Measurements from ENCODE around the gene GSC2.

Gene GSC2

DNA sequence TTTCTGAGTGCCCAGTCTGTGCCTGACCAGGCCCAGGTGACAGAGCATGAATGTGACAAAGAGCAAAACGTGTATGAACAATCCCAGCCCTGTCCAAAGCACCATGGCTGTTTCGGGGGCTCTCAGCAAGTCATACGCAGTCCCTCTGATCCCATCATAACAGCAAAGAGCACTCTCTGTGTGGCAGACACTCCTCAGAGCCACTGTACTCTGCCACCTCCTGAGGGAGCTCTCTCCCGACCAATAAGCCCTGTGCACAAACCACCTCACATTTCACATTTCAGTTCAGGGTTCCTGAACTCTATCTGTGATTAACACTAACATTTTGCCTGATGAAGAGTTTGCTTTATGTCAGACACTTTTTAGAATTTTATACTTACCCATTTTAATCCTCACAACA lies 34.5 kb downstream of the GSC2 start:
- peak in 1 of 2 donors; percentile 30 for DNase-seq

DNA sequence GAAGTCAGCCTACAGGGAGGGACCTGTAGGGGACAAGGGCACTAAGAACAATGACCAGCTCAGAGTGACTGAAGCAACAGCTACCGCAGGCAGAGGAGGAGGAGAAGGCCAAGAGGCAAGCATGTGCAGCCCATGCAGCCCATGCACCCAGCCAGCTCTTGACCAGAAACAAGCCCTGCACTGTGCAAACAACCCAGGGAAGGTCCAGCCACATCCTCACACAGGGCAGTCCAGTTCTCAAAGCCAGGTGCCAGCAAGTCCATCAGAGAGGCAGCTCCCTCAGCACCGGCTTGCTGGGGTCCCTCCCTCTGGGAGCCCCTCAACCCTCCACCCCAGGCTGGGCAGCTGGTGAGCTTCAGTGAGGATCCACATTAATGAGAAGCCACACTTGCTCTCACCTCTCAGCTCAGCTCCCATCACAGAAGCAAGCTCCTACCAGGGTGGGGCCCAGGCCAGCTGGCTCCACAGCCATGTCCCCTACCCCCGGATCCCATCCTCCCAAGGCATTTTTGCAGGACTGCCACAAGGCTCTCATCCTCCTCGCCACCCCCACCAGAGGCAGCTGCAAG lies 35.0 kb downstream of the GSC2 start:
- no peak for DNase-seq

DNA sequence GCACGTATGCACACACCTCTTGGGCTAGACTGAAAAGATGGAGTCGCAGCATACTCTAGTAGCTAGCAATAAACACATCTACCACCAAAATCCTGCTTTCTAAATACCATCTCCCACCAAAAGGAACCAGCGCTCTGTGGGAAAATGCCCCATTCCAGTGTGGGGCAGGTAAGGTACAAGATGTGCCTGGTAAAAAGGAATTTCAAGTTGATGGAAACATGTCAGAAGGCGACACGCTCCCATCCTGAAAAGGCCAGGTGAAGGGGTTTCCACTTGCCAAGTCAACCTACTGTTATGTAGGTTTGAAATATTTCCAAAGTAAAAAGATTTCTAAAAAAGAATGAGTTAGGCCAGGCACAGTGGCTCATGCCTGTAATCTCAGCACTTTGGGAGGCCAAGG lies 36.7 kb downstream of the GSC2 start:
- DNase-seq = no peak

DNA sequence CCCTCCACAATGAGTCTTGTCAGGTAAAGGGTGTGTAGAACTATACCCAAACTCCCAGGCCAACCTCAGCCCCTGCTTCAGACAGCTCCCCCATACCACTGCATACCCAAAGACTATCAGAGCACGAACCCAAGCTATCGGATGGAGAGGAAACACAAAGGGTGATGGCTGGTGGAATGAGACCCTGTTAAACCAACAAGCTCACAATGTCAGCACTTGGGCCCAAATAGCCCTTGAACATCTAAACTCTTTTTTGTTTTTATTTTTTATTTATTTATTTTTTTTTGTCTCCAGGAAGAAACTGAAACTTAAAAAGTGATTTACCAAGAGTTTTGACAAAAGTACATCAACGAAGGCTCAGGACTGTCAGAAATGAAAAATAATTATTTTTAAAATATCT lies 38.5 kb downstream of the GSC2 start:
- no peak for DNase-seq

DNA sequence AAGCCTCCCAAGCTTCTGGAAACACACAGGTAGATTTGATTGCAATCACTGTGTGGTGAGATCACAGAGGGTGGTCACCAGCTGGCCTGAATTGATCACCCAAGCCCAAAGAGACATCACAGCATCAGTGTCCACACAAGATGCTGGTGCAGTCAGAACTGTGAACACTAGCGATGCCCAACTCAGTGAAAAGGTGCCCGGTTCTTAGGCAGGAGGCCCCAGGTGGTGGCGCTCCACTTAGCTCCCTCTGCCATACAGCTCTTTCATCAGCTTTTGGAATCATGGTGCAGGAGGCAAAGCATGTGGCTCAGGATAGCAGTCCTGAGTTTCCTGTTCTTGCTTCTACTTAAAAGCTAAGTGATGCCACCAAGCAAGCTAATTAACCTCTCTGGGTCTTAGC lies 39.0 kb downstream of the GSC2 start:
- DNase-seq = no peak

DNA sequence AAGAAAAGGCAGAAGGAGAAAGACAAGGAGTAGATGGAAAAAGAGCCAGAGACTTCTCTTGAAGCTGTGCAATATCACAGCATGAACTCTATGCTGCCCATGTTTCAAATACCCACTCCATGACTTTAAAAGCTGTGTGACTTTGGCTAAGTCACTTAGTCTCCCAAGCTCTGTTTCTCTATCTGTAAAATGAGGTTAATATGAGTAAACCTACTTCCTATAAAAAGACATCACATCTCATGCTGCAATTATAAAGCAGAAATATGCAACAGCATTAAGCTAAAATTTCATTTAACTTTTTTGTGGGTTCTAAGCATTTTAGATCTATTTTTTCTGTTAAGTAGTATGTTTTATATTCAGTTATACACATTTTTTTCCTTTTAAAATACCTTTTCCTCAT lies 39.4 kb downstream of the GSC2 start:
- DNase-seq = no peak

DNA sequence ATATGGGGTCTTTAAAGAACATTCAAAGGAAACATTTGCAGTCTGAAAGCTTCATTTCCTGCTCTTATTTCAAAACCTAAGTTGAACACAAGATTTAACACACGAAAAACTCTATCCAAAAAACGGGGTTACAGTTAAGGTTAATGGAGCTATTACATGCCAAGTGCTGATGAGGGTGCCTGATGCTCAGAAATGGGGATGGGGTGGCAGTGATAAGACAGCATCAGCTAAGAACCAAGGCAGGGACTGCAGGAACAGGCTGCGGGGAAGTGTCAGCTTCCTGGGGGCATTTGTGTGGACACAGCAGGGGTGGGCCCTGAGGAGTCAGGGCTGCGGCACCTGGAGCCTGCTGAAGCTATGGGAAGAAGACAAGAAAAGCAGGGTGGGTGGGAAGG lies 40.0 kb downstream of the GSC2 start:
- DNase-seq = peak in 1 of 2 donors; percentile 12

DNA sequence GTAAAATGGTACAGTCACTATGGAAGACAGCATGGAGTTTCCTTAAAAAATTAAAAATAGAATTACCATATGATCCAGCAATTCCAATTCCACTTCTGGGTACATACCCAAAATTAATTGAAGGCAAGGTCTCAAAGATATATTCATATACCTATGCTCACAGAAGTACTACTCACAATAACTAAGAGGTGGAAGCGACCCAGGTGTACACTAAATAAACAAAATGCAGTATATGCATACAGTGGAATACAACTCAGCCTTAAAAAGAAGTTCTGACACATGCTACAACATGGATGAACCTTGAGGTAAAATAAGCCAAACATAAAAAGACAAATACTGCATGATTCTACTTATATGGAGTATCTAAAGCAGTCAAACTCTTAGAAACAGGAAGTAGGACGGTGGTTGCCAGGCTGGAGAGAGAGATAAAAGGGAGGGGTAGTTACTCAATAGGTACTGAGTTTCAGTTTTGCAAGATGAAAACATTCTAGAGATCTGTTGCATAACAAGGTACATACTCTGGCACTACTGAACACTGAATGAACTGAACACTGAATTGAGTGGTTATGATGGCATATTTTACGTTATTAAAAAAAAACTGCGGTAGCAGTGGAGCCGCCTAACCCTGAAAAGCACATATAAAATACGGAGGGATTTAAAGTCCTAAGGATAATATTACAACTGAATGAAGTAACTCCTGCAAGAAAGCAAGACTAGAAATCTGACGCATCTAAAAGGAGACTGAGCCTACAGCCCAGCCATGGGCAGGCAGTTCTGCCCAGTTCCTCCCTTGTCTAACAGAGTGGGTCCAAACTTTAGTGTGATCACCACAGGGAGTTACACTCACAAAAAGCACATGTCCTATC lies 40.7 kb downstream of the GSC2 start:
- DNase-seq = peak; percentile 71 to 80

DNA sequence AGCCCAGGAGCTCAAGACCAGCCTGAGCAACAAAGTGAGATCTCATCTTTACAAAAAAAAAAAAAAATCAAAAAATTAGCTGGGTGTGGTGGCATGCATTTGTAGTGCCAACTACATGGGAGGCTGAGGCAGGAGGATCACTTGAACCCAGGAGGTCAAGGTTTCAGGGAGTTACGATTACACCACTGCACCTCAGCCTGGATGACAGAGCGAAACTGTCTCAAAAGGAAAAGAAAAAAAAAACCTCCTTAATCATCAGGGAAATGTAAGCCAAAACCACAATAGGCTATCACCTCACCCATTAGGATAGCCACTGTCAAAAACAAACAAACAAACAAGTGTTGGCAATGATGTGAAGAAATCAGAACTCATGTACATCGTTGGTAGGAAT lies 41.3 kb downstream of the GSC2 start:
- DNase-seq = no peak

DNA sequence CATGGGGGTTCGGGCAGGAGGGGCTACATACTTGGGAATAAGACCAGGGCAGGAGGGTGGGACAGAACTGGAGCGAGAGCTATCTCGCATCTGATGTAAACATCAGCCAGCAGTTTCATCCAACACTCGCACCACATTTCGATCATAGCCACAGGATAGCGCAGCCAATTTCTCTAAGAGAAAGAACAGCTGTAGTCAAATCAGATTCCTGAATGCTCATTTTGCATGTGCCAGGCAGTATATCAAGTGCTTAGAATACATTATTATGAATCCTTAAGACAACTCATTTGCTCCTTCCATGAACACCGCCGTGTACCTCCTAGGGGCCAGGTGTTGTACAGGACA lies 42.4 kb downstream of the GSC2 start:
- no peak for DNase-seq

DNA sequence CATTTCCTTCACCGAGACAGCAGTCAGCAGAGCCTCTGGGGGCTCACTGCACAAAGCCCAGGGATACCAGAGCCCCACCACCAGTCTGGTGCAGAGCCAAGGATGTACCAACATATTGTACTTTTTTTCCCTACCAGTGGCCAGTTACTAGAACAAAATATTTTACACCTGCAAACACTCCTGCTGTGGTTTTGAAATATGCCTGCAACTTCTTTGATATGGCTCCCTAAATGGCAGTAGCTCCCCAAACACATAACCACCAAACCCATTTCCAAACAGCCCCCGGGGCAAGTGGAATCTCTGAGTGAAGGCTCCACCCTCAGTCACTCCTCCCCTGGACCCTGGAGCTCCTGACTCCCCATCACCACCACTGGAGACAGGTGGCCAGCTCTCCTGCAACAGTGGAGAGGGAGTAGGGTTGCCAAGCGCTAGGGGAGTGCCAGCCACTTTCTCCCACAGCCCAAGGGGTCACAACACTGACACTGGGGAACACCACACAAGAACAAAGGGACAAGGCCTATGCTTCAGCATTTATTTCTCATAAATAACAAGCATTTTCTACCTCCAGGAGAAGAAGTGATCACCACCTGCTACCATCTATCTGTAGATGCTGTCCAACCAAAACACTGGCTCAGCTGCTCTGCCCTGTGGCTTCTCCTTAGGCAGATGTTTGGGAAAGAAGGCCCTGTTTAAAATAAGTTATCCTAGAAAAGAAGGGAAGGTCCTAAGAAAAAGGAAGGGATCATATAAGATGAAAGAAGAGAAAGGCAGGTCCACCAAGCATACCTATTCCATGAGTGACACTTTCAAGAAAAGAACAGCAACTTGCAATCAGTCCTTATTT lies 43.0 kb downstream of the GSC2 start:
- no peak for DNase-seq

DNA sequence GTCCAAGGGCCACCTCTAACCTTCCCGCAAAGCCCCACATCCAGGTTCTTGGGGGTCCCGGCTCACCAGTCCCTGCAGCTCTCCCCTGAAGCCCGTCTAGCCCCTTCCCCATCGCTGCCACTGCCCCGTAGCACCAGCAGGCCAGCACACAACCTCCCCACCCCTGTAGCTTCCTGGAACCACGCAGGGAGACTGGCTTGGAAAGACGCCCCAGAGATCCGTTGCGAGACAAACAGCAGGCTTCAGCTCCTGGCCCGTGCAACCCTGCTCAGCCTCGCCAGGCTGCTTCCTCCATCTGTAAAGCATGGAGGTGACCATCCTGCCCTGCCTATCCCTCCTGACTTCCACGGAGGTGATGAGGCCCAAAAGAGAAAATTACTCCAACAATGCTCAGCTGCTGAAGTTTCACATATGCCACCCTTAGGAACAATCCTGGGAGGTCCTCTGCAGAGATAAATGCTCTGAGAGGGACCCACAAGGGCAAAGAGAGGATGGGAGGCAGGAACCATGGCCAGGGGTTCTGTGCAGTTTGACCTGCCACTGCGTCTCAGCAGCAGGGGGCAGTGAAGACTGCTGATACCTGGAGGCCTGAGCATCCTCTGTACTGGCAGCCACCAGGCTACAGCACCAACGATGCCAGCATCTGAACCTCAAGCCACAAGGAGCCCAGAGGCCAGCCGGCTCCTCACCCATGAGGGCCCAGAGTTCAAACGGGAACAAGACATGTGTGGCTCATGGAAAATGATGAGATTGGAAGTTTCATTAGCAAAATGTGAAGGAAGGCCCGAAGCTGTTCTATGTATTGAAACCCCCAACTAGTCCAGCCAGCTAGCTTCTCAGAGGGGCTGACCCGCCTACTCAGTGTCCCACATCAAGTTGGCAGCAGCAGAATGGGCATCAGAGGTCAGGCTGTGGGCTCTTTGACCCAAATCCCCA lies 44.0 kb downstream of the GSC2 start:
- DNase-seq = peak; percentile 60 to 71

DNA sequence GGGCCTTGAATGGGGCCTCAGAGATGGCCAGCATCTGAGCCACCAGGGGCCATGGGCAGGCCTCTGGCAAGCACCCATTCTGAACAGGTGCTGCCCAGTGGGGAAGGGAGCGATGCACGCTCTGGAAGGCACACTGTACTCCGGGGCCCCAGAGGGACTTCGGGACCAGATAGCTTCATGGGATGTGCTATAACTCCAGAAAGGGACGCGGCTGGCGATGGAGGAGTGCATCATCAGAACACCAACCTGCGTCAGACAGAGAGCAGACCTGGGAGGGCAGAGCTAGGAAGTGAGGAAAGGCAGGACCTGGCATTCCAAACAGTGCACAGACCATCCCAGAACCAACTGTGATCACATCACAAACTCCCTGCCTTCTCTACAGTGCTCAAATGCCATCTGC lies 44.6 kb downstream of the GSC2 start:
- DNase-seq = no peak

DNA sequence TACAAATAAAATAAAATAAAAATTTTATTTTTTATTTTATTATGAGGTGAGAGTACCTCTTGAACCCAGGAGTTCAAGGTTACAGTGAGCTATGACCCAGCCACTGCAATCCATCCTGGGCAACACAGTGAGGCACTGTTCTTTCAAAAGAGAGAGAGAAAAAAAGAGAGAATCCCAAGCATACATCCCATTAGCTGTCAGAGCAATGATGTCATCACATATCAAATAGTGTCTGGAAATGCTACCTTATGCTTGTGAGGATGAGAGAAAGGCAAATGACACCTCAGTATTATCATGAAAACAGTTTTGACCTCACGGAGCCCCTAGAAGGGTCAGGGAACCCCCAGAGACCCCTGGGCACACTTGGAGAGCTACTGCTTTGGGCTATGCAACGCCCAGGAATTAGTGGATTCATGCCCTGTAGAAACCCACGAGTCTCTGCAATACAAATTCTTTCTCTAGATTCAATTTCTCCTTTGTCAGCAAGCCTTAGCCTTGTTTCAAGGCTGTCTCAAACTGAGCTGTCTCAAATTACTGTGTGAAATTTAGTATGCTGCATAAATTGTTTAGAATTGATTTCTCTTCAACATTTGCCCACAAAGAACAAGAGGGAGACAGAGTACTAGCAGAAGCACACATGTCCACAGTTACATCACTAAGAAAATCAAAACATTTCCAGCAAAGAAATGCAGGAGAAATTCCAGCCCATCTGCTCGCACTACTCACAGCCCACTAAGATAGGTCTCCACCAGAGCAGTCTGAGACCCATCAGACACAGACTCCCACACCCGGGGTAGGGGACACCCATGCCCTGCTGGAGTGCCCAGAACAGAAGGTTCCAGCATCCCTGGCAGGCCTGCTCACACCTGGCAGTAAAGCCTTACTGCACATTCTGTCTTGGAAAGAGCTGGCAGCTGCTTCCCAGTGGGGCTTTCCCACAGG lies 45.9 kb downstream of the GSC2 start:
- DNase-seq = no peak

DNA sequence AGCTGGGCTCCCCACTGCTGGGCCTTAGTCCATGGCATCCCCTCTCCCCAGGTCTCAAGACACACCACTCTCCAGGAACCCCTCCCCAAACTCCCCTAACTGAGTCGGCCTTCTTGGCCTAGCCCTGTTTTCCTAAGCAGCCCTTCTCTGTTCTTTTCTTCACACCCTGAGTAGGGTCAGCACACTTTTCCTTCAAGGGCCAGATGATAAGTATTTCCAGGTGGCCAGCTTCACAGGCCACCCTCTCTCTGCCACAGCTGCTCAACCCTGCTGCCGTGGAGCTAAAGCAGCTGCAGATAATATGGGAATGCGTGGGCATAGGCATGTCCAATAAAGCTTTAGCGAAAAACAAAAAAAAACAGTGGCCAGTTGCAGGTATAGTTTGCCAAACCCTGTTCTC lies 51.9 kb downstream of the GSC2 start:
- DNase-seq = no peak

DNA sequence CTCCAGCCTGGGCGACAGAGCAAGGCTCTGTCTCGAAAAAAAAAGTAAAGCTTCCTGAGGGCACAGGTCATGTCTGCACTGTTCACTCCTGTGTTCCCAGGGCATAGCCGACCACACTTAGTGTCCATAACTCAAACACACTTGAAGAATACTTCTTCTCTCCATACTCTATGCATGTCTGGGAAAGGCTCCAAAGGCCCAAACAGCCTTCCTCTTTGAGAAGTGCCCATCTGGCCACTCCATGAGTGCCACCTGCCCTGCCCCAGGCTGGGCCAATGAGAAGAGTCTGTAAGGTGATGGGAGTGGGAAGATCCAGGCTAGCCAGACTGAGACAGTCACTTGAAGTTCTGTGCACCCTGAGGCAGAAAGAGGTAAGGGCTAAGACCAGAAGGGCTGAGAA lies 52.6 kb downstream of the GSC2 start:
- DNase-seq = no peak

All from CD4-positive, alpha-beta T cell treated with Interferon alpha-2 for 1 hour (primary cell).